RWPE2 (cell line): Measurements from ENCODE around the gene PTPRK.

Experiments used
- ATAC-seq: fragments of 200-7000 bp; cut with Tn5 transposase; 3 replicates; pipeline ENCODE4 v1.9.1; 2021; ENCODE audit warnings: low read depth
- DNase-seq: peaks from one replicate; pipeline ENCODE4 v3.0.0-alpha.2; 2020; ENCODE audit warnings: low spot score
- H3K27ac ChIP-seq: fragments of 450-650 bp; 2 replicates; pipeline ENCODE4 v1.5.1; 2017; ENCODE audit warnings: mild to moderate bottlenecking; ENCODE audit not compliant: poor library complexity, severe bottlenecking
- H3K27me3 ChIP-seq: fragments of 250-450 bp; sonication (Bioruptor Pico); 2 replicates; pipeline ENCODE4 v1.5.1; 2021; ENCODE audit warnings: mild to moderate bottlenecking, moderate library complexity; ENCODE audit not compliant: insufficient read depth, poor library complexity, severe bottlenecking
- H3K36me3 ChIP-seq: fragments of 250-450 bp; sonication (Bioruptor Pico); 2 replicates; pipeline ENCODE4 v1.5.1; 2020; ENCODE audit warnings: low read depth, mild to moderate bottlenecking, moderate library complexity
- H3K4me1 ChIP-seq: fragments of 250-450 bp; sonication (Bioruptor Pico); 2 replicates; pipeline ENCODE4 v1.5.1; 2021; ENCODE audit warnings: mild to moderate bottlenecking, moderate library complexity; ENCODE audit not compliant: insufficient read depth, poor library complexity, severe bottlenecking
- H3K4me3 ChIP-seq: fragments of 250-450 bp; sonication (Bioruptor Pico); 2 replicates; pipeline ENCODE4 v1.5.1; 2021; ENCODE audit warnings: mild to moderate bottlenecking, moderate library complexity; ENCODE audit not compliant: severe bottlenecking
- H3K9me3 ChIP-seq: fragments of 250-450 bp; sonication (Bioruptor Pico); 2 replicates; pipeline ENCODE4 v1.5.1; 2021; ENCODE audit warnings: mild to moderate bottlenecking, moderate library complexity; ENCODE audit not compliant: severe bottlenecking
- TF ChIP-seq, protein P1 (sequence below): fragments of 450-650 bp; IDR thresholded peaks from one replicate; pipeline ENCODE4 v1.5.1; 2017; ENCODE audit warnings: mild to moderate bottlenecking, moderate library complexity; ENCODE audit not compliant: poor library complexity, severe bottlenecking

The PTPRK gene

DNA sequence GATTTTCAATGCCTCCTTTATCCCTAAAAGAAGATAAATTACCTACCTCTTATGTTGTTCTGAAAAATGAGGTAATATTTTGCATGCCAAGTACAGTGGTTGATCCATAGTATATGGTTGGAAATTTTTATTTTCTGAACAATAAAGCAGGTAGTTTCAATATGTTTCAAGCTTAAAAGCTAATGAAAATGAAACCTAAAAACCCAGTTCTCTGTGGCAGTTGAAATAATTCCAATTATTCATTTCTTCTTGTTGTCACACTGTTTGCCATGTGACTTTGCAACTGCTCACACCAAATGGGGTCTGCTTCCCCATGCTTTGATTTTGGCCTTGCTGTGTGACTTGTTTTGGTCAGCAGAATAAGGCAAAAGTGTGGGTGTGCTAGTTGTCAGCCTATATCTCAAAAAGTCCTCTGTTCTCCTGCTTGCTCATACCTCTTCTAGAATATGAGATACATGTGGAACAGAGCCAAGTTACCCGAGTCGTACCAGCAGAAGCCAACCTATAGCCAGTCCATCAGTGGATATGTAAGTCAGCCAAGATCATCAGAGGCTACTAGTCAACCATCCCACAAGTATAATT, 422.3 kb downstream of the PTPRK start:
- no peak overlapping the region for H3K4me3 ChIP-seq
- ATAC-seq: peak; percentile 31; the same call in 1 of the 3 replicates
- H3K36me3 ChIP-seq: 0 out of 2 replicates have a peak, but pooled peaks cover 6% of the 10 kb centered on the region
- TF ChIP-seq, protein P1, sequence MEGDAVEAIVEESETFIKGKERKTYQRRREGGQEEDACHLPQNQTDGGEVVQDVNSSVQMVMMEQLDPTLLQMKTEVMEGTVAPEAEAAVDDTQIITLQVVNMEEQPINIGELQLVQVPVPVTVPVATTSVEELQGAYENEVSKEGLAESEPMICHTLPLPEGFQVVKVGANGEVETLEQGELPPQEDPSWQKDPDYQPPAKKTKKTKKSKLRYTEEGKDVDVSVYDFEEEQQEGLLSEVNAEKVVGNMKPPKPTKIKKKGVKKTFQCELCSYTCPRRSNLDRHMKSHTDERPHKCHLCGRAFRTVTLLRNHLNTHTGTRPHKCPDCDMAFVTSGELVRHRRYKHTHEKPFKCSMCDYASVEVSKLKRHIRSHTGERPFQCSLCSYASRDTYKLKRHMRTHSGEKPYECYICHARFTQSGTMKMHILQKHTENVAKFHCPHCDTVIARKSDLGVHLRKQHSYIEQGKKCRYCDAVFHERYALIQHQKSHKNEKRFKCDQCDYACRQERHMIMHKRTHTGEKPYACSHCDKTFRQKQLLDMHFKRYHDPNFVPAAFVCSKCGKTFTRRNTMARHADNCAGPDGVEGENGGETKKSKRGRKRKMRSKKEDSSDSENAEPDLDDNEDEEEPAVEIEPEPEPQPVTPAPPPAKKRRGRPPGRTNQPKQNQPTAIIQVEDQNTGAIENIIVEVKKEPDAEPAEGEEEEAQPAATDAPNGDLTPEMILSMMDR: no peak
- H3K9me3 ChIP-seq: no peaks in the 10 kb centered on the region
- no peaks in the 10 kb centered on the region for H3K4me1 ChIP-seq
- H3K27ac ChIP-seq: no peak overlapping the region
- no peak for DNase-seq
- H3K27me3 ChIP-seq: no peaks in the 10 kb centered on the region

DNA sequence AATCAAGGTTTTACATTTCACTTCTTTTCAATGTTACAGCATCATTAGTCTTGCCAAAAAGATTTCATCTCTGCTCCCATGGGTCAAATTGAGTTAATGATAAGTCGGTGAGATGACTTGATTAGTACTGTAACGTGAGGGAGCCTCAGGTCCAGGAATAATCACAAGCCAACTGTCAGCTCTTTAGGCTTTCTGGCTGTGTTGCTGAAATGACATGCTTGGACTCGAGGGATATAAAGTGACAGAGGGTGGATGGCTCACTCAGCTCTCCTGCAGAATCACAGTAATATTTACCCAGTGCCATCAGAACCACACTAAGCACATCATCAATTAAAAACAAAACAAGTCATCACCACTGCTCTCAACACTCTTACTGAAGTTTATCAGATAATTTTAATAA, 423.4 kb downstream of the PTPRK start:
- Histone ChIP-seq H3K4me3 (no peak overlapping the region), H3K27ac (no peak overlapping the region), H3K4me1 (no peaks in the 10 kb centered on the region), H3K27me3 (no peaks in the 10 kb centered on the region), H3K36me3 (0 out of 2 replicates have a peak, but pooled peaks cover 6% of the 10 kb centered on the region), H3K9me3 (no peaks in the 10 kb centered on the region)
- ATAC-seq (no peak), DNase-seq (no peak)
- TF ChIP-seq, protein P1: no peak

DNA sequence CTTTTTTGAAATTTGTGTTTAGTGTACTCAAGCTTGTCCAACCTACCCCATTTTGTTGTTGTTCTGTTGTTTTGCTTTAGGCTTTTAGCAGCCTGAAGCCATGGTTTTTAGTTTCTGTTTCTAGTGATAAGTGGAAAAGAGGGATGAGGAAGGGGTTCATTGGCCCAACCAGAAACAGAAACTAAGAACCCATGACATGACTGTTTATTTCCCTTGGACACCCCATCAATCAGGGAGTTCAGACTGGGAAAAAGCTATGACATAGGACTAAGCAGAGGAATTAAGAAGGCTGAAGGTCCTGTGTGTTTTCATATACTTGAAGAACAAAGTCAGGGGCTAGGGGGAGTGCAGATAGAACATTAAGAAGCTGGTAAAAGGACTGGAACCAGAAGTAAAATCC, 425.0 kb downstream of the PTPRK start:
- no peaks in the 10 kb centered on the region for H3K27me3 ChIP-seq

DNA sequence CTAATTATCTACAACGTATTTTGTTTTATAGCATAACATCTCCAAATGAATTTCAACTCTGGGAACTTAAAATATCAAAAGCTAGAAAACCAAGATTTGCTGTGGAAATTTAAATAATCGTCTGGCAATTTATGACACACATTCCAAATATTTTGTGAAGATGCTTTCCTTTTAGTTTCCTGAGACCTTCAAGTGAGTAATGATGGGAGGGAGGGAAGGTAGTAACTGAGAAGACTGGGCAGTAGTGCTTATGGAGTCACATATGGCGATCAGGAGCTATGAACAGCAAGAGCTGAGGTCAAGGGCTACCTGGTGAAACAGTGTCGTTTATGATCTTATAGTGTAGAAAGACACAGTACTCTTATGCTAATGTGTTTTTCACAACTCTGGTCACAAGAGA, 441.4 kb downstream of the PTPRK start:
- Histone ChIP-seq H3K9me3 (no peaks in the 10 kb centered on the region), H3K4me3 (no peak overlapping the region), H3K27me3 (no peaks in the 10 kb centered on the region), H3K27ac (no peak overlapping the region), H3K36me3 (peaks cover 77% of the 10 kb centered on the region), H3K4me1 (no peaks in the 10 kb centered on the region)
- TF ChIP-seq, protein P1: no peak
- DNase-seq (no peak), ATAC-seq (no peak)

More for the DNA sequence above, 425.0 kb downstream of the PTPRK start:
- Histone ChIP-seq H3K36me3 (peaks cover 7% of the 10 kb centered on the region; the same call in 1 of the 2 replicates), H3K4me3 (no peak overlapping the region), H3K27ac (no peak overlapping the region), H3K4me1 (no peaks in the 10 kb centered on the region), H3K9me3 (no peaks in the 10 kb centered on the region)
- DNase-seq: no peak
- ATAC-seq: no peak
- TF ChIP-seq, protein P1: no peak

DNA sequence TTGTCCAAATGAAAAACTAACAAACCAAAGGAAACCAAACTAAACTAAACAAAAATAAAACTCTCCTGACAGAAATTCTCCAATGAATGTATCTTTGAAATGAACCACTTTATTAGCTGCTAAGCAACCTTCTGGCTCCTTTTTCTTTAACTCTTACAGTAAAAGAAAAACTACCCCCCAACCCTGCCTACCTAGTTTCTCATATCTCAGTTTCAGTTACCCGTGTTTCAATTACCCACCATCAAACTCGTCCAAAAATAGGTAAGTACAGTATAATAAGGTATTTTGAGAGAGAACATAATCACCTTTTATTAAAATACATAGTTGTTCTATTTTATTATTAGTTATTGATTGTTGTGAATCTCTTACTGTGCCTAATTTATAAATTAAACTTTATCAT, 442.1 kb downstream of the PTPRK start:
- DNase-seq: no peak
- Histone ChIP-seq H3K4me3 (no peak overlapping the region), H3K9me3 (no peaks in the 10 kb centered on the region), H3K4me1 (no peaks in the 10 kb centered on the region), H3K36me3 (peaks cover 74% of the 10 kb centered on the region), H3K27me3 (no peaks in the 10 kb centered on the region), H3K27ac (no peak overlapping the region)
- TF ChIP-seq, protein P1: no peak
- no peak for ATAC-seq
